ENCODE data around the gene CTCFL. TPM values are rescaled to one million over a fixed set of nuclear protein-coding genes. Genes with fewer than 3 reads are reported as not detected.
A peak's percentile ranks its signal among the peaks of the same experiment; 100 is the strongest.

The CTCFL gene
- total and polyA plus RNA-seq, 2 of the 13 experiments (the other 11 are each of a cell fraction or from before 2014, with no cell fraction given), result 0.04 TPM; not detected in 1

DNA sequence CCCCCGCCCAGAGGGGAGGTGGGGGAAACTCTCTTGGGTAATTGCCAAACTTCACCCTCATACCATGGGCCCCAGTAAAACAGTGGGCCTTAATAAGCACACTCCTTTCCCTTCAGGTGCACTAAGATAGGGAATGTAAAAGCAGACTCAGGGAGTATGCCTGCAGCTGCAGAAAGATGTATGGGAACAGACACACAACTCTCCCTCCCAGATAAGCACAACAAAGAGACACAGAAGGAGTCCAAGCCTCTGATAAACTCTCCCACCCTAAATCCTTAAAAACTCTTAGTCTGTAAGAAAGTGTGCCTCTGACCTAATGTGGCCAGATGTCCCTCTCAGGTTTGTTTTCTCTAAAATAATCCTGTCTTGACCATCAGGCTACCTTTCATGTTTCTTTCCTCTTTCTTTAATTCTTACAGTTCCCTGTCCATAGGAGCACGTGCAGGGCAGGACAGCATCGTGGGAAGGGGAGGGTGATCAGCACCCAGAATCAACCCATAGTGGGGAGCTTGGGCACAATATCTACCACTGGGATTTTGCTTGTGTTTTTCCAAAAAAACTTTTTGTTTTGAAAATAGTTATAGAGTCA, 11.3 kb upstream of the CTCFL start (continued):
- TF ChIP-seq MLLT10 (CRISPR knock-in tag; IDR thresholded peaks at IDR 0.05) (no peak), DNMT3B (CRISPR knock-in tag; conservative IDR thresholded peaks at IDR 0.05) (no peak), ZFY (CRISPR knock-in tag; IDR thresholded peaks at IDR 0.05) (no peak), ZFP37 (CRISPR knock-in tag; IDR thresholded peaks at IDR 0.05; ENCODE audit: borderline replicate concordance) (no peak), BCL6 (CRISPR knock-in tag; IDR thresholded peaks at IDR 0.05) (no peak), ZNF207 (IDR thresholded peaks at IDR 0.05; ENCODE audit: borderline replicate concordance) (no peak), GATAD2A (CRISPR knock-in tag; IDR thresholded peaks at IDR 0.05) (no peak), ZNF816 (CRISPR knock-in tag; IDR thresholded peaks at IDR 0.05; ENCODE audit: borderline replicate concordance) (no peak), ARNT (IDR thresholded peaks at IDR 0.05) (no peak), GLI4 (CRISPR knock-in tag; IDR thresholded peaks at IDR 0.05; ENCODE audit: borderline replicate concordance) (no peak), ZNF850 (CRISPR knock-in tag; conservative IDR thresholded peaks at IDR 0.05) (peak; percentile 100), ZFX (CRISPR knock-in tag; IDR thresholded peaks at IDR 0.05; ENCODE audit: low read depth) (no peak), ZNF24 (IDR thresholded peaks at IDR 0.05) (no peak), SETDB1 (CRISPR knock-in tag; IDR thresholded peaks at IDR 0.05; ENCODE audit: borderline replicate concordance) (peak; percentile 78; the same call in 1 of the 2 replicates), ZNF713 (CRISPR knock-in tag; IDR thresholded peaks at IDR 0.05) (no peak), CENPT (CRISPR knock-in tag; IDR thresholded peaks at IDR 0.05; ENCODE audit: low read depth) (no peak), CENPX (CRISPR knock-in tag; IDR thresholded peaks at IDR 0.05) (no peak)

DNA sequence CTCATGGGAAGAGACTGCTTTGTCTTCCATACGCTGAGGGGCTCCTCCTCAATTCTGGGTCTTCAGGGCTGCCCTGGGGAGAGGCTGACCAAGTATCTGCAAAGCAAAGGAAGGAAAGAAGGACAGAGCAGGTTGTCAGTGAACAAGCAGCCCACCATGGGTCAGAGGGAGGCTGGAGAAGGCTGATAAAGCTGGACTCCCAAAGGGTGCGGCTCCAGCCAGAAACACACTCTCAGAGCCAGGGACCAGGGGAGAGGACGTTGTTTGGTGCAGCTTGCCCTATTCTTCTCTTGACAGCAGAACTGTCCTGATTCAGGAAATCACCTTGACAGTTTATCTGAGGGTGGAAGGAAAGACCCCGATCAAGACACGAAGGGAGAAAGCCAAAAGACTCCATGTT, 10.4 kb upstream of the CTCFL start:
- no peaks in the 10 kb centered on the region for H4K20me1 ChIP-seq (ENCODE audit: insufficient read depth, low read length)
- intact Hi-C loops (cut with micrococcal nuclease; ENCODE audit: unreplicated experiment) (no loop called here), in situ Hi-C loops (cut with HindIII; ENCODE audit: extremely low pct_ligation_motif_present, low pct_unique_long_range_greater_than_20kb) (no loop called here)
- BruUV-seq (replicated peaks), result no TSS peak
- H3K4me2 ChIP-seq (ENCODE audit: low read depth, low read length), result no peak overlapping the region
- no peak overlapping the region for H3K4me3 ChIP-seq (replicated peaks in 1 of 3; ENCODE audit: insufficient read depth in 1 of 3, low read depth in 2 of 3, low read length in 3 of 3)
- peaks cover 5% of the 10 kb centered on the region; the same call in 1 of the 2 replicates for H3K9me3 ChIP-seq (ENCODE audit: low read length)
- no peak for DNase-seq (ENCODE audit: low spot score)
- H3K36me3 ChIP-seq (replicated peaks in 1 of 2; ENCODE audit: control insufficient read depth in 1 of 2, insufficient read depth in 2 of 2, low read length in 2 of 2), result no peaks in the 10 kb centered on the region
- peaks cover 2 to 18% of the 10 kb centered on the region in 2 experiments; a peak in 3 of 5 replicates for H3K27me3 ChIP-seq (ENCODE audit: control insufficient read depth in 1 of 2, insufficient read depth in 2 of 2, low read length in 2 of 2)
- H3K27ac ChIP-seq (ENCODE audit: extremely low read length, insufficient read depth, low read length), result no peak overlapping the region
- H2AFZ ChIP-seq (ENCODE audit: low read length), result no peak overlapping the region
- 65% methylated on average over 5 of the region's 5 CpGs for WGBS (ENCODE audit: low lambda C conversion rate)
- FAIRE-seq, result no peak
- ATAC-seq, result no peak
- H3K4me1 ChIP-seq (ENCODE audit: insufficient read depth, low read length), result peaks cover 27% of the 10 kb centered on the region
- ChIA-PET POLR2A (no interaction called here), CTCF (ENCODE audit: low intra/inter-chr PET ratio, low total read pairs) (no interaction called here)
- no peaks in the 10 kb centered on the region for H3K79me2 ChIP-seq (ENCODE audit: insufficient read depth, low read length)
- no peak overlapping the region for H3K9ac ChIP-seq (ENCODE audit: insufficient read depth, low read depth, low read length)
- TF ChIP-seq ARID5B (CRISPR knock-in tag; IDR thresholded peaks at IDR 0.05) (no peak), TOPORS (CRISPR knock-in tag; IDR thresholded peaks at IDR 0.05) (no peak), EED (CRISPR knock-in tag; IDR thresholded peaks at IDR 0.05) (no peak), ZNF251 (CRISPR knock-in tag; IDR thresholded peaks at IDR 0.05) (no peak), TARDBP (CRISPR knock-in tag; IDR thresholded peaks at IDR 0.05) (no peak)
